Mucosa of rectum (tissue), 2 donors: Measurements from ENCODE around the gene PNMA6E.

ENCODE experiments used
- H3K27ac ChIP-seq, 2 donors: one replicate each; pipeline ENCODE4 v1.7.0; 2013; ENCODE audit warnings: inconsistent platforms in 2 of 2, low read depth in 2 of 2, low read length in 2 of 2
- H3K27me3 ChIP-seq, 2 donors: one replicate each; pipeline ENCODE4 v1.7.0; 2013; ENCODE audit warnings: low read length in 2 of 2; ENCODE audit not compliant: control insufficient read depth in 2 of 2, insufficient read depth in 2 of 2
- H3K36me3 ChIP-seq, 2 donors: one replicate each; pipeline ENCODE4 v1.7.0; 2013; ENCODE audit warnings: low read length in 2 of 2; ENCODE audit not compliant: control insufficient read depth in 2 of 2, insufficient read depth in 2 of 2
- H3K4me1 ChIP-seq, 2 donors: one replicate each; pipeline ENCODE4 v1.7.0; 2013; ENCODE audit warnings: low read length in 2 of 2, mild to moderate bottlenecking in 1 of 2; ENCODE audit not compliant: control insufficient read depth in 2 of 2, insufficient read depth in 2 of 2
- H3K4me3 ChIP-seq, 2 donors: one replicate each; pipeline ENCODE4 v1.7.0; 2013; ENCODE audit warnings: low read length in 2 of 2
- H3K9ac ChIP-seq, 2 donors: one replicate each; pipeline ENCODE4 v1.7.0; 2013; ENCODE audit warnings: low read length in 2 of 2, low read depth in 1 of 2, mild to moderate bottlenecking in 1 of 2
- H3K9me3 ChIP-seq, 2 donors: one replicate each; pipeline ENCODE4 v1.7.0; 2013; ENCODE audit warnings: low read length in 2 of 2; ENCODE audit not compliant: control insufficient read depth in 2 of 2
- donor health status: healthy.
- donor health status: Normal muscosa, but diverticular disease.

PNMA6E gene

DNA sequence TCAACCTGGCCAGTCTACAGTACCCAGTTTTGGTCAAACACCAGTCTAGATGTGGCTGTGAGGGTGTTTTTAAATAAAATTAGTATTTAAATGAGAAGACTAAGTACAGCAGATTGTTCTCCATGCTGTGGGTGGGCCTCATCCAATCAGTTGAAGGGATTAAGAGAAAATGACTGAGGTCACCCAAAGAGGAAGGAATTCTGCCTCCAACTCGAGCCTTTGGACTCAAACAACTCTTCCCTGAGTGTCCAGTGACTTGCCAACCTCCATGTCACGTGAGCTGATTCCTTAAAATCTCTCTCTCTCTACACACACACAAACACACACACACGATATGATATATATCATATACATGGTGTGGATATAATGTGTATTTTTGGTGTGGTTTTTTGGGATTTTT, 34.7 kb upstream of the PNMA6E start:
- Histone ChIP-seq H3K36me3 (no peaks in the 10 kb centered on the region), H3K9ac (no peak overlapping the region), H3K27ac (no peak overlapping the region), H3K9me3 (peaks cover 0 to 1% of the 10 kb centered on the region in 2 donors), H3K27me3 (peaks cover 2 to 5% of the 10 kb centered on the region in 2 donors), H3K4me1 (no peaks in the 10 kb centered on the region), H3K4me3 (no peak overlapping the region)

DNA sequence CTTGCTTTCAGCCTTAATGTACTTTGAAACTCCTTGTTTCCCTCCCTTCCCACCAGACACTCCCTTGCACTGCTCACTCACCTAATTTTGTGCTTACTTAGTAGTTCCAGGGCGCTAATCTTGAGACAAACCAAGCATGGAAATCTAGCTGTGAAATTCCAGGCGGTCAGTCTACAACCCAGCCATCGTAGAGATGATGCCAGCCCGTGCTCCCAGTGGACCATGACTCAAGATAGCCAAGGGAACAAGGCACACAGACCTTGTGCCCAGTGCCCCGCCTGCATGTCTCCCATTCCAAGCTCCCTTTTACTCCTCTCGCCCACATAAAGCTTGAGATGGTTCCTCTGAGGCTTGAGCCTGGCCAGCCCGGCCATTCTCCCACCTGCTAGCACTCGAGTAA, 33.7 kb upstream of the PNMA6E start:
- Histone ChIP-seq H3K27me3 (peaks cover under 1 to 5% of the 10 kb centered on the region in 2 donors), H3K36me3 (no peaks in the 10 kb centered on the region), H3K4me1 (no peaks in the 10 kb centered on the region), H3K9ac (no peak overlapping the region), H3K27ac (no peak overlapping the region), H3K4me3 (no peak overlapping the region), H3K9me3 (peaks cover 0 to 3% of the 10 kb centered on the region in 2 donors)

DNA sequence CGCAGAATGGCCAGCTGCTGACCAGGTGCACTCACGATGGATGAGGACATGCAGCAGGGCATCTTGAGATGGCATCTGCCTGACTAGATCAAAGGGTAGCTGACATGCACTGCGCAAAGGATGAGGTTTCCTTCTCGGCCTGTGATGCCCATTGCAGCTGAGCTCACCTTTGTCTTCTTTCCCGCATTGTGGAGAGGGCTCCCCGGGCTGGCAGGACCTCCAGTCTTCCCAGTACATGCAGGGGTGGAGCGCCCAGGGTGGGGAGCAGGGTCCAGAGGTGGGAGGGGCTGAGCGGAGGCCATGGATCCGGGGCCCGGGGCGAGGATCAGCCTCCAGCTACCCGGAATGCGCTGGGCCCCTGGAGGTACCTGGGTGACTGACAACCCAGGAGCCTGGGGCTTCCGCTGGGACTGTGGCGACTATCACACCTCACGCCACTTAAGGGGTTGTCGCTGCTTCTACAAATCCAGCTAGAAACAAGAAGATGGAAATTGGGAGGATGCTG, 32.7 kb upstream of the PNMA6E start:
- peaks cover 0 to 3% of the 10 kb centered on the region in 2 donors for H3K9me3 ChIP-seq

DNA sequence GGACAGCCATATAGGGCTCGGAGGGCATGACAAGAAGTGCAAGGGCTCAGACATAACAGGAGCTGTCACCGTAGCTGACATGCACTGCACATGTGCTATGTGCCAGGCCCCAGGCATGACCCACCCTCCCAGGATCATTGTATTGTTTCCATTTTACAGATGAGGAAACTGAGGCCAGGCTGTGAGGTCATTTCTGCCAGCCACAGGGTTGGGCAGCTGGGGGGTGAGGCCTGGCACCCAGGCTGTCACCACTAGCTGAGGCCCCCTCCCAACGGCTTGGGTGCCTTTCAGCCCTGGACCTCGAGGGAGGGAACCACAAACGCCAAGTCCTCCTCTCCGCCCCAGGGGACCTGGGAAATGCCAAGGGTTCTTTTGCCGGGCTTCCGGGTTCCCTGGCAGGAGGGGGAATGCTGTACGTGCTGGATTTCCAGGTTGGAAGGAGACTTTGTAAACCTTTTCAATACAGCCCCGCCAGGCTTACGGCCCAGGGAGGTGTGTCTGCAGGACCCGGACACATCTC, 32.1 kb upstream of the PNMA6E start:
- Histone ChIP-seq H3K4me1 (no peaks in the 10 kb centered on the region), H3K27ac (no peak overlapping the region), H3K9ac (no peak overlapping the region), H3K9me3 (peaks cover 0 to 3% of the 10 kb centered on the region in 2 donors), H3K4me3 (no peak overlapping the region), H3K36me3 (no peaks in the 10 kb centered on the region), H3K27me3 (peaks cover 0 to 5% of the 10 kb centered on the region in 2 donors)

More for the DNA sequence above, 32.7 kb upstream of the PNMA6E start:
- no peak overlapping the region for H3K9ac ChIP-seq
- H3K27me3 ChIP-seq, result peaks cover 0 to 5% of the 10 kb centered on the region in 2 donors
- no peak overlapping the region for H3K4me3 ChIP-seq
- no peaks in the 10 kb centered on the region for H3K36me3 ChIP-seq
- H3K4me1 ChIP-seq, result no peaks in the 10 kb centered on the region
- no peak overlapping the region for H3K27ac ChIP-seq

DNA sequence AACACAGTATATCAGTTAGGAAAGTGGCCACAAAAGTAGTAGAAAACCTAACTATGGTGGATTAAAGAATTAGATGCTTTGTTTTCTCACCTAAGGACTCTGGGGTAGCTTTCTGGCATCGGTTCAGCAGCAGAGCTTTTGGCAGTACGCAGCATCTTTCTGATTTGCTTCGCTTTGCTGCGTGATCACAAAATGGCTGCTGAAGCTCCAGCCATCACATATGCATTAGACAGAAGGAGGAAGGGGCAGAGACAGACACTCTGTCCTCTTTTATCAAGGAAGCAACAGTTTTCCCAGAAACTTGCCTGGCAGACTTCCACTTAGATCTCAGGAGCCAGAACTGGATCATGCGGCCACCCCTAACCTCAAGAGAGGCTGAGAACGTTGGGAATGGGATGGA, 29.6 kb upstream of the PNMA6E start:
- no peak overlapping the region for H3K27ac ChIP-seq
- H3K9ac ChIP-seq, result no peak overlapping the region
- no peaks in the 10 kb centered on the region for H3K4me1 ChIP-seq
- H3K4me3 ChIP-seq, result no peak overlapping the region
- no peaks in the 10 kb centered on the region for H3K36me3 ChIP-seq
- peaks cover 0 to 5% of the 10 kb centered on the region in 2 donors for H3K27me3 ChIP-seq
- peaks cover 0 to 3% of the 10 kb centered on the region in 2 donors for H3K9me3 ChIP-seq

DNA sequence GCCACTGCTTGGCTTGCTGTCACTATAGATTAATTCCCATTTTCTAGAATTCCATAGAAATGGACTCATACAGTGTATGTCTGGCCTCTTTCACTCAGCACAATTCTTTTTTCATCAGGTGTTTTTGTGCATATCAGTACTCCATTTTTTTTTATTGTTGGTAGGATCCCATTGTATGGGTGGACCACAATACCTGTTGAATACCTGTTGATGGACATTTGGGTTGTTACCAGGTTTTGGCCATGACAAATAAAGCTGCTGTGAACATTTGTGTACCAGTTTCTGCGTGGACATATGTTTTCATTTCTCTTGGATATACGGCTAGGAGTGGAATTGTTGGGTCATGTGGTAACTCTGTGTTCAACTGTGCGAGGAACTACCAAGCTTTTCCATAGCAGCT, 25.1 kb upstream of the PNMA6E start:
- H3K9ac ChIP-seq, result no peak overlapping the region
- no peak overlapping the region for H3K4me3 ChIP-seq
- H3K9me3 ChIP-seq, result peaks cover 0 to 3% of the 10 kb centered on the region in 2 donors
- H3K4me1 ChIP-seq, result no peaks in the 10 kb centered on the region
- H3K36me3 ChIP-seq, result no peaks in the 10 kb centered on the region
- H3K27ac ChIP-seq, result no peak overlapping the region
- H3K27me3 ChIP-seq, result peaks cover 0 to 2% of the 10 kb centered on the region in 2 donors

DNA sequence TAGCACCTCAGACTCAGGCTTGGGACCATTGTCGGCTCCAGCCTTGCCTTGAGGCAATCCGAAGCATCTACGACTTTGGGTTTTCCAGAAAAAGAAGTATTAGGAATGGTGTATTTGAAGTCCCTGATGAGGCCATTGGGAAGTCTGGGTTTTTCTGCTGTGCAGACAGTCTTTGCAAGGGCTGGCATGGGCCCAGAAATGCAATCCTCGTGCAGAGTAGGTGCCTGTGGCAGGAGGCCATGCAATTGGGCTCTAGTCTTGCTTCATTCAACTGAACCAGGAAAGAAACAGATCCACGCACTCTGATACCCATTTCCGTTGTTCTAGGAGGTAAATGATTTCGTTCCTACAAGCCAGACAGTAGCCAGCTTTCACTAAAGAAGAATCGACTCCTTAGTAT, 22.5 kb upstream of the PNMA6E start:
- Histone ChIP-seq H3K4me1 (no peaks in the 10 kb centered on the region), H3K36me3 (no peaks in the 10 kb centered on the region), H3K9ac (no peak overlapping the region), H3K27ac (no peak overlapping the region), H3K4me3 (no peak overlapping the region), H3K9me3 (no peaks in the 10 kb centered on the region), H3K27me3 (peaks cover 0 to 2% of the 10 kb centered on the region in 2 donors)

DNA sequence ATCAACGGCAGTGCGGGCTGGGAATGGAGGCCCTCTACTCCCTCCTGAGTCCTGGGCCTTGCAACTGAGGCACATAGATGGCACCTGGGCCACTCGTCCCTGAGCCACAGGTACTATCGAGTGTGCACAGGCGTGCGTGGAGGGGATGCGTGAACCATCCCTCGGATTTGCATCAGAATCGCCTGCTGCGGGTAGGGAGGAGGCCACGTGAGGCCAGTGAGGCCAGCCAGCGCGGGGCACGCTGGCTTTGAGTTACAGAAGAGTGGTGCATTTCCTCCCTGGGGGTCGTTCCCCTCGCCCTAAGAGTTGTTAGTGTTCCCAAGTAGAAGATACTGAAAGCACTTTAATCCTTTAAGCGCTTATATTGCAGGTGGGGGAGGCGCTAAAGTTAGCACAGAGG, 20.7 kb upstream of the PNMA6E start:
- Histone ChIP-seq H3K27ac (no peak overlapping the region), H3K36me3 (no peaks in the 10 kb centered on the region), H3K9me3 (no peaks in the 10 kb centered on the region), H3K4me1 (no peaks in the 10 kb centered on the region), H3K27me3 (peaks cover 0 to 2% of the 10 kb centered on the region in 2 donors), H3K4me3 (no peak overlapping the region), H3K9ac (no peak overlapping the region)

DNA sequence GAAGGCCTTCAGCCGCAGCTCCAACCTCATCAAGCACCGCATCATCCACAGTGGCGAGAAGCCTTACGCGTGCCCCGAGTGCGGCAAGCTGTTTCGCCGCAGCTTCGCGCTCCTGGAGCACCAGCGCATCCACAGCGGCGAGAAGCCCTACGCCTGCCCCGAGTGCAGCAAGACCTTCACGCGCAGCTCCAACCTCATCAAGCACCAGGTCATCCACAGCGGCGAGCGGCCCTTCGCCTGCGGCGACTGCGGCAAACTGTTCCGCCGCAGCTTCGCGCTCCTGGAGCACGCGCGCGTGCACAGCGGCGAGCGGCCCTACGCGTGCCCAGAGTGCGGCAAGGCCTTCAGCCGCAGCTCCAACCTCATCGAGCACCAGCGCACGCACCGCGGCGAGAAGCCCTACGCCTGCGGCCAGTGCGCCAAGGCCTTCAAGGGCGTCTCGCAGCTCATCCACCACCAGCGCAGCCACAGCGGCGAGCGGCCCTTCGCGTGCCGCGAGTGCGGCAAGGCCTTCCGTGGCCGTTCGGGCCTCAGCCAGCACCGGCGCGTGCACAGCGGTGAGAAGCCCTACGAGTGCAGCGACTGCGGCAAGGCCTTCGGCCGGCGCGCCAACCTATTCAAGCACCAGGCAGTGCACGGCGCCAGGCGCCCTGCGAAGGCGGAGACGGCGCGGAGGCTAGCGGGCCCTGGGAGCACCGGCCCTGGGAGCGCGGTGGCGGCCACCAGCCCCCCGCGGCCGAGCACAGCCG, 19.9 kb upstream of the PNMA6E start:
- Histone ChIP-seq H3K27me3 (peaks cover 2 to 6% of the 10 kb centered on the region in 2 donors), H3K9me3 (no peaks in the 10 kb centered on the region), H3K4me1 (no peaks in the 10 kb centered on the region), H3K27ac (no peak overlapping the region), H3K4me3 (no peak overlapping the region), H3K9ac (no peak overlapping the region), H3K36me3 (no peaks in the 10 kb centered on the region)

DNA sequence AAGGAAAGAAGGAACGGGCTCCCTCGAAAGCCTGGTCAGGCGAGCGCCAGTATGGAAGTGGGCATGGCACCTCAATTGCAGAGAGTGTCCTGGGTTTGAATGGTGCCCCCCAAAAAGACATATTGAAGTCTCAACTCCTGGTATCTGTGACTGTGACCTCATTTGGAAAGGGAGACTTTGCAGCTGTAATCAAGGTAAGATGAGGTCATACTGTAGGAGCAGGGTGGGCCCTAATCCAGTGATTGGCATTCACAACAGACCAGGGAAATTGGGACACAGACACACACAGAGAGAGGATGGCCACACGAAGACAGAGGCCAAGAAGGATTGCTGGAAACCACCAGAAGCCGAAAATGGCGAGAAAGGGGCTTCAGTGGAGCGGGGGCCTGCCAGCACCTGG, 16.5 kb upstream of the PNMA6E start:
- Histone ChIP-seq H3K27me3 (peaks cover 3 to 8% of the 10 kb centered on the region in 2 donors), H3K36me3 (no peaks in the 10 kb centered on the region), H3K9me3 (no peaks in the 10 kb centered on the region), H3K4me1 (no peaks in the 10 kb centered on the region), H3K9ac (no peak overlapping the region), H3K4me3 (no peak overlapping the region), H3K27ac (no peak overlapping the region)
